ENCODE results near the gene LTBP3. TPM values are rescaled to one million over a fixed set of nuclear protein-coding genes. Genes with fewer than 3 reads are reported as not detected.

LTBP3 gene
- total and polyA plus RNA-seq, 10 donors = 20.6 to 137 (median 87.5) TPM

DNA sequence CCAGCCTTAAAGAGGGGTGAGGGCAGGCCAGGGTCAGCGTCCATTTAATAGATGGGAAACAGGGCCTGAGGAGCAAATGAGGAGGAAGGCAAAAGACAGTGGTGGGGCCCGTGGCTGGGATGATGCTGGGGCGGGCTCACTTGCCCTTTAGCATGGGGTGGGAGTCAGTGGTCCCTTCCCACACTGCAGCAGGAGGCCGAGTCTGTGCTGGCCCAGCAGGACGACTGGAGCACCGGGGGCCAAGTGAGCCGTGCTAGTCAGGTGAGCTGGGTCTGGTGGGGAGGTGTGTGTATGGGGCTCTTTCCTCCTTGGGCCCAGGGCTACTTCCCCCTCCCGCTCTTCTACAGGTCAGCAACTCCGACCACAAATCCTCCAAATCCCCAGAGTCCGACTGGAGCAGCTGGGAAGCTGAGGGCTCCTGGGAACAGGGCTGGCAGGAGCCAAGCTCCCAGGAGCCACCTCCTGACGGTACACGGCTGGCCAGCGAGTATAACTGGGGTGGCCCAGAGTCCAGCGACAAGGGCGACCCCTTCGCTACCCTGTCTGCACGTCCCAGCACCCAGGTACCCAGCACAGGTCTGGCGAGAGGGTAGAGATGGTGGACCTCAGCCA is 20.4 kb downstream of the LTBP3 start:
- Histone ChIP-seq H3K9me3 (no peaks in the 10 kb centered on the region), H3K36me3 (peaks cover 0 to 70% (median 45%) of the 10 kb centered on the region in 6 donors), H3K27ac (peak overlapping the region; percentile 29 to 96 (median 89)), H3K4me1 (peaks cover 7 to 58% (median 42%) of the 10 kb centered on the region in 6 donors), H3K27me3 (replicated peaks in 1 of 7) (no peaks in the 10 kb centered on the region), H3K4me3 (no peak overlapping the region)
- intact Hi-C loops (cut with DNase I; ENCODE audit: low total_unique reads) = no loop called here
- WGBS, 5 donors = 77 to 89% (median 86%) methylated on average over 12 to 18 of the region's 18 CpGs
- TF ChIP-seq POLR2A (IDR thresholded peaks at IDR 0.05) (no peak), POLR2AphosphoS5 (IDR thresholded peaks at IDR 0.05) (no peak), CTCF (IDR thresholded peaks at IDR 0.05 in 8 of 11, conservative IDR thresholded peaks at IDR 0.05 in 3 of 11) (no peak)
- peak; percentile 79 for DNase-seq

DNA sequence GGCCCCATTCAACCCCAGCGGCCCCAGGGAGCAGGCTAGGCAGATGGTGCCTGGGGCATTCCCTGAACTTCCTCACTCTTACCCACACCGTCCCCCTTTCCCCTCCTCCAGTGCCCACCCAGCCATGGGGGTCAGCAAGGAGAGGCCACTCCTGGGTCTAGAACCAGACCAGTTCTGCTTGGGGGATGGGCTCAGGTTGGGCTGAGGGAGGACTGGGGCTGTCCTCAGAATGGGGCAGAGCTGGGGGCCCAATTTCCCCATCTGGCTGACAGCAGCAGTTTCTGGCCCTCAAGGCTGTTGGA is 20.9 kb downstream of the LTBP3 start:
- intact Hi-C loops (cut with DNase I; ENCODE audit: low total_unique reads) = no loop called here
- DNase-seq = no peak
- TF ChIP-seq POLR2AphosphoS5 (IDR thresholded peaks at IDR 0.05) (peak; percentile 31 to 44 (median 32)), POLR2A (IDR thresholded peaks at IDR 0.05) (no peak)
- Histone ChIP-seq H3K27me3 (replicated peaks in 1 of 7) (no peaks in the 10 kb centered on the region), H3K36me3 (peaks cover 0 to 75% (median 50%) of the 10 kb centered on the region in 6 donors), H3K27ac (peak overlapping the region in 4 of 8 donors; percentile 88 to 96 (median 92)), H3K4me1 (peaks cover 7 to 58% (median 42%) of the 10 kb centered on the region in 6 donors), H3K9me3 (no peaks in the 10 kb centered on the region), H3K4me3 (no peak overlapping the region)
- 79 to 93% (median 84%) methylated on average over 2 of the region's 2 CpGs for WGBS, 5 donors

- intact Hi-C loops (cut with DNase I; ENCODE audit: low total_unique reads) = no loop called here
- no peak for DNase-seq
- Histone ChIP-seq H3K4me1 (peaks cover 7 to 54% (median 37%) of the 10 kb centered on the region in 6 donors), H3K36me3 (peaks cover 0 to 81% (median 56%) of the 10 kb centered on the region in 6 donors), H3K27ac (peak overlapping the region in 2 of 8 donors; percentile 92 to 96), H3K4me3 (no peak overlapping the region), H3K9me3 (no peaks in the 10 kb centered on the region), H3K27me3 (replicated peaks in 1 of 7) (no peaks in the 10 kb centered on the region)
- 83 to 97% (median 88%) methylated on average over 7 to 12 of the region's 12 CpGs for WGBS, 5 donors
- peak in 2 of 3 donors; percentile 3 to 40 for TF ChIP-seq POLR2AphosphoS5 (IDR thresholded peaks at IDR 0.05)
- TF ChIP-seq CTCF (IDR thresholded peaks at IDR 0.05 in 8 of 11, conservative IDR thresholded peaks at IDR 0.05 in 3 of 11) = no peak
These were observed 21.5 kb downstream of the LTBP3 start for GRCh38 chr11:65536412-65537295.

DNA sequence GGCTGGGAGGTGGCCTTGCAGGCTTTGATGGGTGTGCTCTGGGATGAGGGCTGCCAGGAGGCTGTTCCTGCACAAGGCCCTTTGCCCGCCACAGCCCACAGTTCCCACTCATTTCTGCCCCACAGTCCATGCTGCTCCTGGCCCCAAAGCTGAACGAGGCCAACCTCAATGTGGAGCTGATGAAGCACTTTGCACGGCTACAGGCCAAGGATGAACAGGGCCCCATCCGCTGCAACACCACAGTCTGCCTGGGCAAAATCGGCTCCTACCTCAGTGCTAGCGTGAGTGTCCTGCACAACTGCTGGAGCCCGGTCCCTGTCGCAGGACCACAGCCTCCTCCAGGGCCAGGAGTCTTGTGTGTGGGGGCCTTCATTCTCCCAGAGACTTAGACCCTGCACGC is 23.1 kb downstream of the LTBP3 start:
- H3K27me3 ChIP-seq (replicated peaks in 1 of 7) = no peaks in the 10 kb centered on the region
- no peak for TF ChIP-seq POLR2A (IDR thresholded peaks at IDR 0.05)
- peak in 1 of 3 donors; percentile 50 for TF ChIP-seq POLR2AphosphoS5 (IDR thresholded peaks at IDR 0.05)
- peaks cover 0 to 96% (median 70%) of the 10 kb centered on the region in 6 donors for H3K36me3 ChIP-seq
- H3K4me1 ChIP-seq = peaks cover 7 to 41% (median 28%) of the 10 kb centered on the region in 6 donors
- DNase-seq = no peak
- no peak overlapping the region for H3K4me3 ChIP-seq
- intact Hi-C loops (cut with DNase I; ENCODE audit: low total_unique reads) = no loop called here
- 85 to 94% (median 92%) methylated on average over 2 to 9 of the region's 9 CpGs; no CpG with 5 or more reads in 1 of the 5 donors for WGBS, 5 donors
- no peak overlapping the region for H3K27ac ChIP-seq
- H3K9me3 ChIP-seq = no peaks in the 10 kb centered on the region

Data from spleen (tissue), 11 donors.